ENCODE data around the gene SDR42E1. TPM values are rescaled to one million over a fixed set of nuclear protein-coding genes. Genes with fewer than 3 reads are reported as not detected.
A peak's percentile ranks its signal among the peaks of the same experiment; 100 is the strongest.
"Not testable (repeated sequence)": the region's sequence is repeated elsewhere in the genome, so short reads cannot be mapped to it uniquely, and the experiment has no call there.

Gene SDR42E1
- total RNA-seq, 1 donor from 2014 or later, result not detected

GRCh38 chr16:81995651-81996050 is 15.6 kb downstream of the SDR42E1 start:
- H3K4me1 Mint-ChIP-seq, result peaks cover 11% of the 10 kb centered on the region
- no peaks in the 10 kb centered on the region for H3K27me3 Mint-ChIP-seq (ENCODE audit: low read depth)
- no peak overlapping the region for H3K4me3 Mint-ChIP-seq
- H3K36me3 Mint-ChIP-seq (ENCODE audit: low read depth), result no peaks in the 10 kb centered on the region
- TF ChIP-seq, protein P1, sequence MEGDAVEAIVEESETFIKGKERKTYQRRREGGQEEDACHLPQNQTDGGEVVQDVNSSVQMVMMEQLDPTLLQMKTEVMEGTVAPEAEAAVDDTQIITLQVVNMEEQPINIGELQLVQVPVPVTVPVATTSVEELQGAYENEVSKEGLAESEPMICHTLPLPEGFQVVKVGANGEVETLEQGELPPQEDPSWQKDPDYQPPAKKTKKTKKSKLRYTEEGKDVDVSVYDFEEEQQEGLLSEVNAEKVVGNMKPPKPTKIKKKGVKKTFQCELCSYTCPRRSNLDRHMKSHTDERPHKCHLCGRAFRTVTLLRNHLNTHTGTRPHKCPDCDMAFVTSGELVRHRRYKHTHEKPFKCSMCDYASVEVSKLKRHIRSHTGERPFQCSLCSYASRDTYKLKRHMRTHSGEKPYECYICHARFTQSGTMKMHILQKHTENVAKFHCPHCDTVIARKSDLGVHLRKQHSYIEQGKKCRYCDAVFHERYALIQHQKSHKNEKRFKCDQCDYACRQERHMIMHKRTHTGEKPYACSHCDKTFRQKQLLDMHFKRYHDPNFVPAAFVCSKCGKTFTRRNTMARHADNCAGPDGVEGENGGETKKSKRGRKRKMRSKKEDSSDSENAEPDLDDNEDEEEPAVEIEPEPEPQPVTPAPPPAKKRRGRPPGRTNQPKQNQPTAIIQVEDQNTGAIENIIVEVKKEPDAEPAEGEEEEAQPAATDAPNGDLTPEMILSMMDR (conservative IDR thresholded peaks at IDR 0.05), result no peak
- DNase-seq (ENCODE audit: low read depth, low spot score), result no peak
- H3K9me3 Mint-ChIP-seq, result no peaks in the 10 kb centered on the region
- no peak overlapping the region for H3K27ac Mint-ChIP-seq (ENCODE audit: unreplicated experiment)

DNA sequence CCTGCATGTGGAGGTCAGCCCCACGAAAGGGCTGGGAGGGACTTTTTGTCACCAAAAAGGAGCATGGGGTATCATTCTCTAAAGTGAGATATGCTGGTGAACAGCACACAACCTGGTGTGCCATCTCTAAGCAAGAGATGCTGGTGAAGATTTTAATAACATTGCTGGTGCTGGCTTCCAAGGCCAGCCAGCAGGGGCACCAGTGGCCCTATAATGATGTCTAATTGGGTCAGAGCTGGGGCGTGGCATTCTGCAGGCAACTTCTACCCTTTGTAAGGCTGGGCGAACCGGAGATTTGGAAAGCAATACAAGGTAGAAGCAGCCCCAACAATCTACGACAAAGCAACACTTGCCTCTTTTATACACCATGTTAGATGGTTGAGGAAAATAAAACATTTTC is 16.8 kb downstream of the SDR42E1 start:
- DNase-seq (ENCODE audit: low read depth, low spot score), result no peak
- Mint-ChIP-seq H3K4me3 (no peak overlapping the region), H3K27me3 (ENCODE audit: low read depth) (no peaks in the 10 kb centered on the region), H3K4me1 (peaks cover 11% of the 10 kb centered on the region), H3K27ac (ENCODE audit: unreplicated experiment) (no peak overlapping the region), H3K9me3 (no peaks in the 10 kb centered on the region), H3K36me3 (ENCODE audit: low read depth) (no peaks in the 10 kb centered on the region)
- TF ChIP-seq, protein P1 (conservative IDR thresholded peaks at IDR 0.05), result peak; percentile 28

DNA sequence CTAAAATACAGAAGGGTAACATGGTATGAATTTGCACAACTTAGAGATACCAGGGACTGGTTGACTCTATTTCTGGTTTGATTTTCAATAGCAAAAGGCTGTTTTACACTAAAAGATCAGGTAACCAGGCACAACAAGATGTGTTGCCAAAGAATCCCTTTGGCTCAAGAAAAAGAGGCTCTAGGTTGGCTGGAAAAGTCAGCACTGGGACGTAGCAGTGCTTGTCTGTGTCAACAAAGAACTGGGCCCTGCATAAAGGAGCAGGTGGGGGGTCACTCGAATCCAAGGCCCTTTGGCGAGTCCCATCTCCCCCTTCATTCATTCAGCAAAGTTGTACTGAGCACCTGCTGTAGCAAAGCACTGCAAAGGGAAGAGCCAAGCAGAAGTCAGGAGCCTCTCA is 18.4 kb downstream of the SDR42E1 start:
- Mint-ChIP-seq H3K27ac (ENCODE audit: unreplicated experiment) (no peak overlapping the region), H3K36me3 (ENCODE audit: low read depth) (no peaks in the 10 kb centered on the region), H3K4me3 (no peak overlapping the region), H3K27me3 (ENCODE audit: low read depth) (no peaks in the 10 kb centered on the region), H3K4me1 (peaks cover 8% of the 10 kb centered on the region), H3K9me3 (no peaks in the 10 kb centered on the region)
- TF ChIP-seq, protein P1 (conservative IDR thresholded peaks at IDR 0.05), result no peak
- no peak for DNase-seq (ENCODE audit: low read depth, low spot score)

DNA sequence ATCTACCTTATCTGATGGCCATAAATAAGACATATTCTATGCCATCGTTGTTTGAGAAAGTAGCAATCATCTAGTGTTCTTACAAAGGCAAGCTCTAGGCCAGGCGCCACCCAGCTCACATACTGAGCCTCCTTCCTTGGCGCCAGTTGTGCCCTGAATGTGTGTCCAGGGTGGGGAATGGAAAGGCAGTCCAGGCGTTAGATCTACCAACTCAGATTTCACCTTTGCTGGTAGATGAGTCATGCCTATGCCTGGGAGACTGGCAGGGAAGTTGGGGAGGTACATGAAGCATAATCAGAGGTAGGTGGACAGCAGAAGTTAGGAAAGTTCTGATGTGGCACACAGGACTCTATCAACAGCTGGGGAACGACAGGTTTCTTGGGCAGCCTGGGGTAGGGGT is 23.6 kb downstream of the SDR42E1 start:
- TF ChIP-seq, protein P1 (conservative IDR thresholded peaks at IDR 0.05), result no peak
- DNase-seq (ENCODE audit: low read depth, low spot score), result no peak
- peaks cover 3% of the 10 kb centered on the region for H3K27me3 Mint-ChIP-seq (ENCODE audit: low read depth)
- H3K4me1 Mint-ChIP-seq, result no peaks in the 10 kb centered on the region
- H3K4me3 Mint-ChIP-seq, result no peak overlapping the region
- no peaks in the 10 kb centered on the region for H3K9me3 Mint-ChIP-seq
- no peaks in the 10 kb centered on the region for H3K36me3 Mint-ChIP-seq (ENCODE audit: low read depth)
- H3K27ac Mint-ChIP-seq (ENCODE audit: unreplicated experiment), result no peak overlapping the region

DNA sequence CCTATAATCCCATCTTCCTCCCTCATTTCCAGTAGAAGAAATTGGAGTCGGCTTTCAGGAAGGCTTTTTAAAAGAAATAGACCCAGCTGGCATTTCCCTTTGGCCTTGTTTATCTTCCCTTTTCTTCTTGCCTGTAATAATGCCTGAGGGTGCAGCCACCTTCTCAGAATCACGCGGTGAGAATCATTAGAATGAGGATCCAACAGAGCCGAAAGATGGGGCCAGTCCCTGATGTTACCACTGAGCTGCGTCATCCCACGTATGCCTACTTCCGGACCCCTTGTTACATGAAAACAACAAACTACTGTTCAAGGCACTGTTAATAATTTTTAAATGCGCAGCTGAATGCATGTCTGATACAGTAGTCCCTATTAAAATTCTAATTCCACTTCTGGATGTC is 24.1 kb downstream of the SDR42E1 start:
- Mint-ChIP-seq H3K27ac (ENCODE audit: unreplicated experiment) (no peak overlapping the region), H3K4me3 (no peak overlapping the region), H3K9me3 (no peaks in the 10 kb centered on the region), H3K4me1 (no peaks in the 10 kb centered on the region), H3K36me3 (ENCODE audit: low read depth) (no peaks in the 10 kb centered on the region), H3K27me3 (ENCODE audit: low read depth) (peaks cover 3% of the 10 kb centered on the region)
- DNase-seq (ENCODE audit: low read depth, low spot score), result no peak
- TF ChIP-seq, protein P1 (conservative IDR thresholded peaks at IDR 0.05), result no peak

- not testable (repeated sequence) for H3K27ac Mint-ChIP-seq (ENCODE audit: unreplicated experiment); H3K4me1 Mint-ChIP-seq; H3K27me3 Mint-ChIP-seq (ENCODE audit: low read depth)
Measured at GRCh38 chr16:81977335-81977942, 33.8 kb downstream of the SDR42E1 start.

More at GRCh38 chr16:81977335-81977942, 33.8 kb downstream of the SDR42E1 start:
- H3K9me3 Mint-ChIP-seq, result peaks cover 11% of the 10 kb centered on the region
- H3K4me3 Mint-ChIP-seq; DNase-seq (ENCODE audit: low read depth, low spot score); H3K36me3 Mint-ChIP-seq (ENCODE audit: low read depth): not testable (repeated sequence)

All from neural crest cell (in vitro differentiated cells).